ENCODE results near the gene CLEC16A. TPM values are rescaled to one million over a fixed set of nuclear protein-coding genes. Genes with fewer than 3 reads are reported as not detected.

CLEC16A gene
- polyA plus RNA-seq, 3 donors = 3.4 to 12.0 (median 5.8) TPM

- Histone ChIP-seq H3K27me3 (ENCODE audit: control insufficient read depth in 2 of 2, insufficient read depth in 2 of 2, low read length in 2 of 2) (no peaks in the 10 kb centered on the region), H3K9me3 (replicated peaks in 1 of 2; ENCODE audit: control insufficient read depth in 1 of 2, insufficient read depth in 1 of 2, low read length in 2 of 2) (peaks cover 0 to 8% of the 10 kb centered on the region in 2 donors), H4K20me1 (ENCODE audit: insufficient read depth, low read length) (no peaks in the 10 kb centered on the region), H2AFZ (ENCODE audit: insufficient read depth, low read depth, low read length, poor library complexity, severe bottlenecking) (no peak overlapping the region), H3K79me2 (ENCODE audit: insufficient read depth, low read length) (no peaks in the 10 kb centered on the region), H3K36me3 (replicated peaks in 1 of 2; ENCODE audit: control insufficient read depth in 1 of 2, insufficient read depth in 2 of 2, low read length in 2 of 2) (no peaks in the 10 kb centered on the region), H3K4me1 (ENCODE audit: control insufficient read depth in 1 of 2, insufficient read depth in 2 of 2, low read length in 2 of 2) (peaks cover 73 to 80% of the 10 kb centered on the region in 2 donors), H3K9ac (ENCODE audit: insufficient read depth, low read length, poor library complexity, severe bottlenecking) (no peak overlapping the region), H3K4me3 (replicated peaks in 1 of 3; ENCODE audit: low read depth in 2 of 3, low read length in 3 of 3) (no peak overlapping the region), H3K4me2 (replicated peaks; ENCODE audit: extremely low read depth, low read length, poor library complexity, severe bottlenecking) (no peak overlapping the region), H3K27ac (ENCODE audit: low read depth in 1 of 2, low read length in 2 of 2) (no peak overlapping the region)
- no peak overlapping the region for H3K4me3 Mint-ChIP-seq
- intact Hi-C loops (cut with micrococcal nuclease) = loop anchor here in 1 of 2 donors (10.0 kb wide), 1 partner anchor 50 kb away; the partner anchor contains the start of gene SOCS1
- WGBS (ENCODE audit: insufficient coverage) = 67% methylated on average over 3 of the region's 4 CpGs
- no peak for DNase-seq
- no peak for TF ChIP-seq CTCF (IDR thresholded peaks at IDR 0.05)
- peaks cover 4 to 7% of the 10 kb centered on the region in 2 donors for H3K36me3 Mint-ChIP-seq
- H3K27ac Mint-ChIP-seq = peak overlapping the region in 1 of 7 donors; percentile 74
- peaks cover 0 to 3% (median 3%) of the 10 kb centered on the region in 3 donors for H3K27me3 Mint-ChIP-seq (ENCODE audit: low read depth in 3 of 3)
- H3K4me1 Mint-ChIP-seq = peaks cover 80% of the 10 kb centered on the region
- peaks cover 5 to 10% (median 7%) of the 10 kb centered on the region in 7 donors for H3K9me3 Mint-ChIP-seq
Observed at GRCh38 chr16:11204513-11205047, 260.2 kb downstream of the CLEC16A start.

GRCh38 chr16:11205065-11205699 lies 260.8 kb downstream of the CLEC16A start:
- Histone ChIP-seq H3K4me3 (replicated peaks in 1 of 3; ENCODE audit: low read depth in 2 of 3, low read length in 3 of 3) (peak overlapping the region in 1 of 3 experiments; percentile 45), H3K27ac (ENCODE audit: low read depth in 1 of 2, low read length in 2 of 2) (peak overlapping the region in 1 of 2 donors; percentile 43), H3K4me1 (ENCODE audit: control insufficient read depth in 1 of 2, insufficient read depth in 2 of 2, low read length in 2 of 2) (peaks cover 79 to 86% of the 10 kb centered on the region in 2 donors), H3K27me3 (ENCODE audit: control insufficient read depth in 2 of 2, insufficient read depth in 2 of 2, low read length in 2 of 2) (no peaks in the 10 kb centered on the region), H3K9me3 (replicated peaks in 1 of 2; ENCODE audit: control insufficient read depth in 1 of 2, insufficient read depth in 1 of 2, low read length in 2 of 2) (peaks cover 0 to 8% of the 10 kb centered on the region in 2 donors), H3K9ac (ENCODE audit: insufficient read depth, low read length, poor library complexity, severe bottlenecking) (peak overlapping the region; percentile 28), H3K36me3 (replicated peaks in 1 of 2; ENCODE audit: control insufficient read depth in 1 of 2, insufficient read depth in 2 of 2, low read length in 2 of 2) (no peaks in the 10 kb centered on the region), H3K79me2 (ENCODE audit: insufficient read depth, low read length) (no peaks in the 10 kb centered on the region), H2AFZ (ENCODE audit: insufficient read depth, low read depth, low read length, poor library complexity, severe bottlenecking) (no peak overlapping the region), H3K4me2 (replicated peaks; ENCODE audit: extremely low read depth, low read length, poor library complexity, severe bottlenecking) (no peak overlapping the region), H4K20me1 (ENCODE audit: insufficient read depth, low read length) (no peaks in the 10 kb centered on the region)
- H3K36me3 Mint-ChIP-seq = peaks cover 4 to 7% of the 10 kb centered on the region in 2 donors
- WGBS (ENCODE audit: insufficient coverage) = 62% methylated on average over 17 of the region's 19 CpGs
- peak overlapping the region in 4 of 7 donors; percentile 45 to 74 (median 57) for H3K27ac Mint-ChIP-seq
- H3K4me3 Mint-ChIP-seq = no peak overlapping the region
- intact Hi-C loops (cut with micrococcal nuclease) = loop anchor here in 1 of 2 donors (10.0 kb wide), 1 partner anchor 50 kb away; the partner anchor contains the start of gene SOCS1
- DNase-seq = peak in 1 of 3 donors; percentile 36
- peaks cover 85% of the 10 kb centered on the region for H3K4me1 Mint-ChIP-seq
- peaks cover 0 to 4% (median 3%) of the 10 kb centered on the region in 3 donors for H3K27me3 Mint-ChIP-seq (ENCODE audit: low read depth in 3 of 3)
- no peak for TF ChIP-seq CTCF (IDR thresholded peaks at IDR 0.05)
- H3K9me3 Mint-ChIP-seq = peaks cover 5 to 10% (median 7%) of the 10 kb centered on the region in 7 donors

All from CD14-positive monocyte (primary cell).